ENCODE measurements around the gene GPX4. TPM values are rescaled to one million over a fixed set of nuclear protein-coding genes. Genes with fewer than 3 reads are reported as not detected.

Gene GPX4
- total and polyA plus RNA-seq, 10 of the 15 experiments (the other 5 are each of a cell fraction or from before 2014, with no cell fraction given), result 33.3 to 749 (median 297) TPM

- Histone ChIP-seq H2AFZ (ENCODE audit: control insufficient read depth, low read depth, low read length) (no peak overlapping the region), H3K27ac (ENCODE audit: control insufficient read depth, insufficient read depth) (no peak overlapping the region), H3K4me2 (ENCODE audit: control insufficient read depth, insufficient read depth) (no peak overlapping the region), H3K9ac (ENCODE audit: control insufficient read depth, insufficient read depth, low read length) (no peak overlapping the region), H3K4me1 (ENCODE audit: control insufficient read depth, insufficient read depth, low read length) (no peaks in the 10 kb centered on the region), H4K20me1 (ENCODE audit: control insufficient read depth, insufficient read depth) (no peaks in the 10 kb centered on the region), H3K4me3 (no peak overlapping the region), H3K79me2 (ENCODE audit: control insufficient read depth, insufficient read depth, low read length) (no peaks in the 10 kb centered on the region), H3K27me3 (replicated peaks in 1 of 2; ENCODE audit: control insufficient read depth in 2 of 2, insufficient read depth in 2 of 2, low read length in 1 of 2) (no peaks in the 10 kb centered on the region), H3K9me3 (replicated peaks; ENCODE audit: control insufficient read depth, insufficient read depth, low read length) (no peaks in the 10 kb centered on the region; the same call in 2 of the 3 replicates), H3K36me3 (ENCODE audit: control insufficient read depth in 2 of 2, insufficient read depth in 2 of 2, low read length in 1 of 2) (peaks cover 10 to 14% of the 10 kb centered on the region in 2 experiments)
- BruUV-seq (replicated peaks), result no TSS peak
- ChIA-PET CTCF (no interaction called here), POLR2A (no interaction called here), RAD21 (ENCODE audit: unreplicated experiment) (no interaction called here), SMC1A (ENCODE audit: uncharacterized antibody, unreplicated experiment) (no interaction called here)
- WGBS (ENCODE audit: insufficient coverage, insufficient replicate concordance, low lambda C conversion rate, missing lambda C conversion rate), result 94% methylated on average over 13 of the region's 13 CpGs
- TF ChIP-seq SMARCA5 (IDR thresholded peaks at IDR 0.05), result no peak
- no peak for TF ChIP-seq CHD1 (IDR thresholded peaks at IDR 0.05; ENCODE audit: low read depth, low read length)
- no peak for TF ChIP-seq NFYA (IDR thresholded peaks at IDR 0.05; ENCODE audit: borderline replicate concordance, low read depth, low read length)
- TF ChIP-seq BCLAF1 (IDR thresholded peaks at IDR 0.05), result no peak
- no peak for TF ChIP-seq GABPA (IDR thresholded peaks at IDR 0.05; ENCODE audit: low read depth)
- TF ChIP-seq TCF12 (IDR thresholded peaks at IDR 0.05; ENCODE audit: low read depth, low read length), result no peak
- ATAC-seq (no peak), DNase-seq (ENCODE audit: low read depth, low spot score) (no peak), FAIRE-seq (no peak)
- in situ Hi-C loops (cut with MboI), result no loop called here
- intact Hi-C loops (cut with micrococcal nuclease; ENCODE audit: unreplicated experiment), result no loop called here
Measured at GRCh38 chr19:1146412-1146699, 42.6 kb downstream of the GPX4 start.
